Esophagus squamous epithelium (tissue), 4 donors: ENCODE data around the gene GNB2.

Experiments used
- CTCF ChIP-seq, 6 experiments: fragments of 450-650 bp in 4 of 6; fragments of 200-600 bp in 2 of 6; sonication (generic) in 2 of 6; IDR thresholded peaks; one replicate each; pipeline ENCODE4 v1.5.1; 2016 to 2019; ENCODE audit warnings: antibody characterized with exemption in 6 of 6, mild to moderate bottlenecking in 4 of 6, moderate library complexity in 4 of 6
- POLR2A ChIP-seq, 4 donors: fragments of 450-650 bp; IDR thresholded peaks; one replicate each; pipeline ENCODE4 v1.6.1; 2017; ENCODE audit warnings: antibody characterized with exemption in 4 of 4, mild to moderate bottlenecking in 4 of 4, moderate library complexity in 3 of 4

DNA sequence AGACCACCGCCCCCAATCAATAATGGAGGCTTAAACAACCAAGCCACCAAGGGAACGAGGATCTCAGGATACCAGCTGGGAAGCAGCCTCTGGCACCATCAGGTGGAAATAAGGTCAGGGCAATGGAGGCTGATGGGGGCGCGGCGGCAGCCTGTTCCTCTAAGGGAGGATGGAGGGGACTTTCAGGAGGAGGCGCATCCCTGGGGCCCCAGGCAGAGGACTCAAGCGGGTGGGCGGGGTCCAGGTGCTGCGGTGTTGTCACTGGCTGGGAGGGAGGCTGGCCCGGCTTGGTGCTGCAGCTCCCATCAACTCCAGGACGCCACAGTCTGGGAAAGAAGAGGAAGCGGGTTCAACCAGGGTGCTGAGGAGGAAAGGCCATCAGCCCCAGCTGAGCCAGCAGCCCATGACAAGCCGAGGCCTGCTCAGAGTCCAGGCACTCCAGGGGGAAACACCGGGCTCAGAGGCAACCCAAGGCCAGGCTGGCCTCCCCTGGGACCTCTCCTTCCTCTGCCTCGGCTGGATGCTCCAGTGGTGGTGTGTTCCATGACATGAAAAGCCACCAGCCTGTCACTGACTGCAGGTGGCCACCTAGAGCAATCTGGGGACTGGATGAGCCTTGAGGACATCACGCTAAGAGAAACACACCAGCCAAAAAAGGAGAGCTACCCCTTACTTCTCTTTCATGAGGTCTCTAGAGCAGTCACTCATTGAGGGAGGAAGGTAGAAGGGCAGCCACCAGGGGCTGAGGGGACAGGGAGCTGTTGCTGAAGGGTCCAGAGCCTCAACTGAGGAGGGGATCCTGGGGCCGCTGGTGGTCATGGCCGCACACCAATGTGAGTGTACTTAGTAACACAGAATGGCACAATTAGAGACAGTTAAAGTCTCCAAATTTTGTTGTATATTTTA lies 15.9 kb downstream of the GNB2 start:
- TF ChIP-seq CTCF (IDR thresholded peaks at IDR 0.05) (no peak), POLR2A (IDR thresholded peaks at IDR 0.05) (no peak)
